Nephron progenitor cell (in vitro differentiated cells): ENCODE results near the gene LIN7A.

Experiments
- DNase-seq: peaks from one replicate; pipeline ENCODE4 v3.0.0; 2021
- H3K27ac Mint-ChIP-seq: 2 replicates; pipeline ENCODE4 v1.8.0; 2021; ENCODE audit warnings: mild to moderate bottlenecking, moderate library complexity, mixed read lengths
- H3K27me3 Mint-ChIP-seq: 2 replicates; pipeline ENCODE4 v1.8.0; 2021; ENCODE audit warnings: mild to moderate bottlenecking, low read depth, mixed read lengths; ENCODE audit not compliant: poor library complexity
- H3K36me3 Mint-ChIP-seq: 2 replicates; pipeline ENCODE4 v1.8.0; 2021; ENCODE audit warnings: low read depth, mixed read lengths
- H3K4me1 Mint-ChIP-seq: 2 replicates; pipeline ENCODE4 v1.8.0; 2021; ENCODE audit warnings: mixed read lengths
- H3K4me3 Mint-ChIP-seq: 2 replicates; pipeline ENCODE4 v1.8.0; 2021; ENCODE audit warnings: mild to moderate bottlenecking, moderate library complexity, mixed read lengths
- H3K9me3 Mint-ChIP-seq: 2 replicates; pipeline ENCODE4 v1.8.0; 2021; ENCODE audit warnings: mild to moderate bottlenecking, moderate library complexity, mixed read lengths
- TF ChIP-seq, protein P1 (sequence below): fragments of 200-600 bp; sonication (generic); IDR thresholded peaks from 2 replicates; pipeline ENCODE4 v1.5.0; 2021; ENCODE audit warnings: antibody characterized with exemption

The LIN7A gene

DNA sequence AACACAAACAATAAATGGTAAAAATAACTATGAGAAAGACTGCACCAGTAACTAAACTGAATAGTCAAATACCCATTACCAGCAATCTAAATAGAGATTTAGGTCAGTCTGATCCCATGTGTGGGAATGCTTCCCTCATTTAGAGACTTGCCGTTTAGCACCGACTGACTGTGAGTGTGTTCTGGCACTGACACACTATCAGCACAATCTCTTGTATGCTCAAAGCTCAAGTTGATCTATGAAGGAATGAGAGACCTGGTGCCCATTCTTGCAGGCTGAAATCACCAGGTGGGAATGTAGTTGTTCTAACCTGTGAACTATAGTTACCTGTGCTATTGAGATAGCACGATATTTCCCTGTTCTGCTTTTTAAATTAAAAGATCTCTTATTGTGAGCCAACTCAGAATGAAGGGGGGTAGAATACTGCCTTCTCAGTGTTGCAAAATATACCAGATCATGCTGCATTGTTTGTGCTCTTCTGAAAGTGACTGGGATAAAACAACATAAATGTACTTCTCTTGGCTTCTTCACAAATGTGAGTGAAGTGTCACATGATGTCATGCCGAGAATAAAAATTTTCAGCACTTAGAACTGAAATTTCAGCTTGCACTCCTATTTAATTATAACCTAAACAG lies 99.6 kb downstream of the LIN7A start:
- no peaks in the 10 kb centered on the region for H3K36me3 Mint-ChIP-seq
- H3K9me3 Mint-ChIP-seq: no peaks in the 10 kb centered on the region

DNA sequence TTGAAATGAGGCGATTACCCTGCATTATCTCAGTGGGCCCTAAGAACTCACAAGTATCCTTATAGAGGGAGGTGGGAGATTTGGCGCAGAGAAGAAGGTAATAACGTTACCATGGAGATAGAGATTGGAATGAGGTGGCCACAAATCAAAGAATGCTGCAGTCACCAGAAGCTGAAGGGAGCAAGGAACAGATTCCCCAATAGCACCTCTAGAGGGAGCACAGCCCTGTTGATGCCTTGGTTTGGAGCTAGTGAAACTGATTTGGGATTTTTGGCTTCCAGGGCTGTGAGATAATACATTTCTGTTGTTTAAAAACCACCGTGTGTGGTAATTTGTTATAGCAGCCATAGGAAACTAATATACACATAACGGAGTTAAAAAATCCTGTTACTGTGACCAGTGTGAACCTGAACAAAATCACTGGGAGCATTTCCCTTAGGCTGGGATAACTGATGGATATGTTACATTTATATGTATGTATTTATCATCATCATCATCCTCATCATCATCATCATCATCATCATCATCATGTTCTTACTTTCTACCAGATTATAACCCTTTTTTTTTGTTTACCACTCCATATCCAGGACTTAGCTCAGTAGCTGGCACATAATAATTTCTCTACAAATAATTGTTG lies 100.3 kb downstream of the LIN7A start:
- peaks cover 9% of the 10 kb centered on the region for H3K4me1 Mint-ChIP-seq
- TF ChIP-seq, protein P1, sequence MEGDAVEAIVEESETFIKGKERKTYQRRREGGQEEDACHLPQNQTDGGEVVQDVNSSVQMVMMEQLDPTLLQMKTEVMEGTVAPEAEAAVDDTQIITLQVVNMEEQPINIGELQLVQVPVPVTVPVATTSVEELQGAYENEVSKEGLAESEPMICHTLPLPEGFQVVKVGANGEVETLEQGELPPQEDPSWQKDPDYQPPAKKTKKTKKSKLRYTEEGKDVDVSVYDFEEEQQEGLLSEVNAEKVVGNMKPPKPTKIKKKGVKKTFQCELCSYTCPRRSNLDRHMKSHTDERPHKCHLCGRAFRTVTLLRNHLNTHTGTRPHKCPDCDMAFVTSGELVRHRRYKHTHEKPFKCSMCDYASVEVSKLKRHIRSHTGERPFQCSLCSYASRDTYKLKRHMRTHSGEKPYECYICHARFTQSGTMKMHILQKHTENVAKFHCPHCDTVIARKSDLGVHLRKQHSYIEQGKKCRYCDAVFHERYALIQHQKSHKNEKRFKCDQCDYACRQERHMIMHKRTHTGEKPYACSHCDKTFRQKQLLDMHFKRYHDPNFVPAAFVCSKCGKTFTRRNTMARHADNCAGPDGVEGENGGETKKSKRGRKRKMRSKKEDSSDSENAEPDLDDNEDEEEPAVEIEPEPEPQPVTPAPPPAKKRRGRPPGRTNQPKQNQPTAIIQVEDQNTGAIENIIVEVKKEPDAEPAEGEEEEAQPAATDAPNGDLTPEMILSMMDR: peak; percentile 64
- H3K9me3 Mint-ChIP-seq: no peaks in the 10 kb centered on the region
- H3K36me3 Mint-ChIP-seq: no peaks in the 10 kb centered on the region
- no peak overlapping the region for H3K4me3 Mint-ChIP-seq
- peaks cover 6% of the 10 kb centered on the region for H3K27me3 Mint-ChIP-seq
- peak; percentile 34 for DNase-seq
- no peak overlapping the region for H3K27ac Mint-ChIP-seq

More for the DNA sequence above, 99.6 kb downstream of the LIN7A start:
- Mint-ChIP-seq H3K4me3 (no peak overlapping the region), H3K27me3 (peaks cover 6% of the 10 kb centered on the region), H3K27ac (no peak overlapping the region), H3K4me1 (peaks cover 9% of the 10 kb centered on the region)
- TF ChIP-seq, protein P1: no peak
- DNase-seq: no peak

DNA sequence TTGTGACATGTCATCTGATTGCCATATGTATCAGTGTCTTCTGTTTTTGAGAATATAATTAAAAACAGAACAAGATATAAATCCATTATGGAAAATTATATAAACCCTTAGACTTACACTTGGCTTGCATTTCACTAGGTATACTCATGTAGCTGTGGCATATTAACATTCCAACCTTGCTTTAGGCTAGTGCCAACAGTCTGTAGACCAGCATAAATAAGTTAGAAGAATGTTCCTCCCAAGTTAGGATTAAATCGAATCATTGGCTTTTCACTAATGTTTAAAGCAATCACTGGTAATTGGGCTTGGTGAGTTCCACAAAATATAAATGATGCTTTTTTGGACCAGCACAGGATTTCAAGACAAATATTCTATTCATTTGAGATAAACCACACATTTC lies 103.0 kb downstream of the LIN7A start:
- H3K9me3 Mint-ChIP-seq: no peaks in the 10 kb centered on the region
- H3K4me1 Mint-ChIP-seq: peaks cover 9% of the 10 kb centered on the region
- H3K27ac Mint-ChIP-seq: no peak overlapping the region
- H3K27me3 Mint-ChIP-seq: peaks cover 2% of the 10 kb centered on the region
- no peak for DNase-seq
- no peaks in the 10 kb centered on the region for H3K36me3 Mint-ChIP-seq
- H3K4me3 Mint-ChIP-seq: no peak overlapping the region
- TF ChIP-seq, protein P1: no peak

DNA sequence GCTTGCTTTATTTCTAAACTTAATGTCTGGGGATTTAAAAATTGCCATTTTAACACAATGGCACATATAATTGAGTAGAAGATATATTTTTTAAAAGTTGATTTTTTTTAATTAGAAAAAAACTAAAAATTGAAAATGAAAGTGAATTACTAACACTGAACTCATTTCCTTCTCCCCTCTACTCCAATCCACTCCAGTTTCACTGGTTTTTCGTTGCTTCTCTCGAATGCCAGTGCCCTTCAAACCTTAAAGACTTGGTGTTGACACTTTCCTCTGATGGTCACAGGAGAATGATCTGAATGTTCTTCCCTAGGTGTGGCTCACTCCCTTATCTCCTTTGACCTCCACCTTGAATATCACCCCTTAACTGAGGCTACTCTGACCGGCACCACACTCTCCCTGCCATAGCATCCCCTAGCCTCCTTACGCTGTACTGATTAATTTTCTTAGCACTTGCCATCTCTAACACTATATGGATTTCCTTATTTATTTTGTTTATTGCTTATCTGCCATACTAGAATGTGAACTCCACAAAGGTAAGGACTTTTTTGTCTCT lies 107.1 kb downstream of the LIN7A start:
- no peak for DNase-seq
- H3K36me3 Mint-ChIP-seq: no peaks in the 10 kb centered on the region
- H3K4me3 Mint-ChIP-seq: no peak overlapping the region
- H3K27me3 Mint-ChIP-seq: peaks cover 2% of the 10 kb centered on the region
- H3K9me3 Mint-ChIP-seq: no peaks in the 10 kb centered on the region
- TF ChIP-seq, protein P1: no peak
- H3K27ac Mint-ChIP-seq: no peak overlapping the region
- H3K4me1 Mint-ChIP-seq: no peaks in the 10 kb centered on the region

DNA sequence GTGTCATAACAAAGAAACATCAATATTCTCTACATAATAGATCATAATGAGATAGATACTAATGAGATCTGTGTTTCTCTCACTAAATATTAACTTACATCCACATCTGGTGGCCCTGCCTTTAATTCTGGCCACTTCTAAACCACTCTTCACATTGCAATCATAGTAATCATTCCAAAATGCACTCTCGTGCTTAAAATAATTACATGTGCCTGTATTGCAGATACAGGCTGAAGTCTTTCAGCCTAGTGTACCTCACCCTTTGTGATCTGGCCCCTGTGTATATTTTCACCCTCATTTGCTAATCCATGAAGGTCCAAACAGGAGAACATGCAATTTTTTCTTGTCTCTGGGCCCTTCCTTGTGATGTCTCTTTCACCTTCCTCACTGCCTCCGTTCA lies 108.0 kb downstream of the LIN7A start:
- no peaks in the 10 kb centered on the region for H3K4me1 Mint-ChIP-seq
- peaks cover 2% of the 10 kb centered on the region for H3K27me3 Mint-ChIP-seq
- H3K4me3 Mint-ChIP-seq: no peak overlapping the region
- H3K27ac Mint-ChIP-seq: no peak overlapping the region
- DNase-seq: no peak
- TF ChIP-seq, protein P1: no peak
- no peaks in the 10 kb centered on the region for H3K36me3 Mint-ChIP-seq
- no peaks in the 10 kb centered on the region for H3K9me3 Mint-ChIP-seq

DNA sequence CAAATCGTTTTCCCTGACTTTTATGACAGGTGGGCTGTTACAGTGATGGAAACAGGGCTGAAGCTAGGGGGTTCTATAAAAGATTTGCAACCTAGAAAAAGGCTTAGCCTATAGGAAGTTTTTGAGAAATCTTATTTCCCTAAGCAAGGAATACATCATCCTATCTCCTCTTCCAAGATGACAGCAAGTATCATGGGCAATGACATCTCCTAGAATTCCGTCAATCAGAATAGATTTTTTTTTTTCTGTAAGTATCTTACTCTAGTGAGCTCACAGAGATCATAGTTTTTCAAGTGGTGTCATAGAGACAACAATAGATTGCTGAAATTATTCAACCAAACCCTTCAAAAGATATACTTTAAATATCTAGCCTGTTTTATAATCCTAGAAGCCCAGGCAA lies 112.2 kb downstream of the LIN7A start:
- H3K4me3 Mint-ChIP-seq: no peak overlapping the region
- H3K27me3 Mint-ChIP-seq: peaks cover 4% of the 10 kb centered on the region
- peaks cover 5% of the 10 kb centered on the region for H3K36me3 Mint-ChIP-seq
- H3K9me3 Mint-ChIP-seq: peaks cover 4% of the 10 kb centered on the region
- peaks cover 17% of the 10 kb centered on the region for H3K4me1 Mint-ChIP-seq
- TF ChIP-seq, protein P1: no peak
- DNase-seq: no peak
- no peak overlapping the region for H3K27ac Mint-ChIP-seq
